ENCODE results near the gene CEACAM4. TPM values are rescaled to one million over a fixed set of nuclear protein-coding genes. Genes with fewer than 3 reads are reported as not detected.

CEACAM4 gene
- total and polyA plus RNA-seq, 2 of the 8 experiments (the other 6 are each of a cell fraction or from before 2014, with no cell fraction given), result not detected

- no peak for TF ChIP-seq HDAC6 (IDR thresholded peaks at IDR 0.05; ENCODE audit: low read depth, low read length)
These were observed 39.6 kb downstream of the CEACAM4 start (continued) for GRCh38 chr19:41587101-41587837.
